Measurements from ENCODE around the gene IFNA6. TPM values are rescaled to one million over a fixed set of nuclear protein-coding genes. Genes with fewer than 3 reads are reported as not detected.
A peak's percentile ranks its signal among the peaks of the same experiment; 100 is the strongest.

Gene IFNA6
- total and polyA plus RNA-seq, 2 experiments from 2014 or later: not detected

DNA sequence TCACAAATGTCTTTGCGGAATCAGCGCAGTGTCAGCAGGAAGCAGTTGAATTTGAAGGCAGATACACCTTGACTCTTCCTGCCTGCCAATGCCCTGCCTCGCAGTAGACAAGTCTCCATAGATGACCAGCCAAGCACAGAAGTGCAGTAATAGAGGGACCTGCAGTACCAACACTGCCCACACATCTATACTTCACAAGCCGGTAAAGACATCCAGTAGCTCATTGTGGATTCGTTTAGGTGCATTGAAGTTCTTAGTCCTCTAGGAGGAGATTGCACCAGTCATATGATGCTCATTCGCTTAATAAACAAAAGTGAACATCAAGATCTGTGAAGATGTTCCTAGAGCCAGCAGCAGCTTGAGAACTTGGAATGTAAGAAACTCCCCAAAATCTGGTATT is 41.6 kb upstream of the IFNA6 start (continued):
- TF ChIP-seq, protein P1, sequence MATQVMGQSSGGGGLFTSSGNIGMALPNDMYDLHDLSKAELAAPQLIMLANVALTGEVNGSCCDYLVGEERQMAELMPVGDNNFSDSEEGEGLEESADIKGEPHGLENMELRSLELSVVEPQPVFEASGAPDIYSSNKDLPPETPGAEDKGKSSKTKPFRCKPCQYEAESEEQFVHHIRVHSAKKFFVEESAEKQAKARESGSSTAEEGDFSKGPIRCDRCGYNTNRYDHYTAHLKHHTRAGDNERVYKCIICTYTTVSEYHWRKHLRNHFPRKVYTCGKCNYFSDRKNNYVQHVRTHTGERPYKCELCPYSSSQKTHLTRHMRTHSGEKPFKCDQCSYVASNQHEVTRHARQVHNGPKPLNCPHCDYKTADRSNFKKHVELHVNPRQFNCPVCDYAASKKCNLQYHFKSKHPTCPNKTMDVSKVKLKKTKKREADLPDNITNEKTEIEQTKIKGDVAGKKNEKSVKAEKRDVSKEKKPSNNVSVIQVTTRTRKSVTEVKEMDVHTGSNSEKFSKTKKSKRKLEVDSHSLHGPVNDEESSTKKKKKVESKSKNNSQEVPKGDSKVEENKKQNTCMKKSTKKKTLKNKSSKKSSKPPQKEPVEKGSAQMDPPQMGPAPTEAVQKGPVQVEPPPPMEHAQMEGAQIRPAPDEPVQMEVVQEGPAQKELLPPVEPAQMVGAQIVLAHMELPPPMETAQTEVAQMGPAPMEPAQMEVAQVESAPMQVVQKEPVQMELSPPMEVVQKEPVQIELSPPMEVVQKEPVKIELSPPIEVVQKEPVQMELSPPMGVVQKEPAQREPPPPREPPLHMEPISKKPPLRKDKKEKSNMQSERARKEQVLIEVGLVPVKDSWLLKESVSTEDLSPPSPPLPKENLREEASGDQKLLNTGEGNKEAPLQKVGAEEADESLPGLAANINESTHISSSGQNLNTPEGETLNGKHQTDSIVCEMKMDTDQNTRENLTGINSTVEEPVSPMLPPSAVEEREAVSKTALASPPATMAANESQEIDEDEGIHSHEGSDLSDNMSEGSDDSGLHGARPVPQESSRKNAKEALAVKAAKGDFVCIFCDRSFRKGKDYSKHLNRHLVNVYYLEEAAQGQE (IDR thresholded peaks at IDR 0.05; ENCODE audit: unreplicated experiment): no peak
- TF ChIP-seq, protein P2, sequence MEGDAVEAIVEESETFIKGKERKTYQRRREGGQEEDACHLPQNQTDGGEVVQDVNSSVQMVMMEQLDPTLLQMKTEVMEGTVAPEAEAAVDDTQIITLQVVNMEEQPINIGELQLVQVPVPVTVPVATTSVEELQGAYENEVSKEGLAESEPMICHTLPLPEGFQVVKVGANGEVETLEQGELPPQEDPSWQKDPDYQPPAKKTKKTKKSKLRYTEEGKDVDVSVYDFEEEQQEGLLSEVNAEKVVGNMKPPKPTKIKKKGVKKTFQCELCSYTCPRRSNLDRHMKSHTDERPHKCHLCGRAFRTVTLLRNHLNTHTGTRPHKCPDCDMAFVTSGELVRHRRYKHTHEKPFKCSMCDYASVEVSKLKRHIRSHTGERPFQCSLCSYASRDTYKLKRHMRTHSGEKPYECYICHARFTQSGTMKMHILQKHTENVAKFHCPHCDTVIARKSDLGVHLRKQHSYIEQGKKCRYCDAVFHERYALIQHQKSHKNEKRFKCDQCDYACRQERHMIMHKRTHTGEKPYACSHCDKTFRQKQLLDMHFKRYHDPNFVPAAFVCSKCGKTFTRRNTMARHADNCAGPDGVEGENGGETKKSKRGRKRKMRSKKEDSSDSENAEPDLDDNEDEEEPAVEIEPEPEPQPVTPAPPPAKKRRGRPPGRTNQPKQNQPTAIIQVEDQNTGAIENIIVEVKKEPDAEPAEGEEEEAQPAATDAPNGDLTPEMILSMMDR (conservative IDR thresholded peaks at IDR 0.05; ENCODE audit: low read depth in 2 of 2): peak in 1 of 2 experiments; percentile 47; a peak in 2 of 4 replicates
- TF ChIP-seq JUNB (IDR thresholded peaks at IDR 0.05; ENCODE audit: unreplicated experiment) (no peak), STAT1 (IDR thresholded peaks at IDR 0.05; ENCODE audit: unreplicated experiment) (no peak), NANOG (IDR thresholded peaks at IDR 0.05; ENCODE audit: borderline replicate concordance) (no peak), EZH2phosphoT487 (IDR thresholded peaks at IDR 0.05; ENCODE audit: unreplicated experiment) (no peak), EZH2 (IDR thresholded peaks at IDR 0.05; ENCODE audit: low read depth, unreplicated experiment) (no peak)

DNA sequence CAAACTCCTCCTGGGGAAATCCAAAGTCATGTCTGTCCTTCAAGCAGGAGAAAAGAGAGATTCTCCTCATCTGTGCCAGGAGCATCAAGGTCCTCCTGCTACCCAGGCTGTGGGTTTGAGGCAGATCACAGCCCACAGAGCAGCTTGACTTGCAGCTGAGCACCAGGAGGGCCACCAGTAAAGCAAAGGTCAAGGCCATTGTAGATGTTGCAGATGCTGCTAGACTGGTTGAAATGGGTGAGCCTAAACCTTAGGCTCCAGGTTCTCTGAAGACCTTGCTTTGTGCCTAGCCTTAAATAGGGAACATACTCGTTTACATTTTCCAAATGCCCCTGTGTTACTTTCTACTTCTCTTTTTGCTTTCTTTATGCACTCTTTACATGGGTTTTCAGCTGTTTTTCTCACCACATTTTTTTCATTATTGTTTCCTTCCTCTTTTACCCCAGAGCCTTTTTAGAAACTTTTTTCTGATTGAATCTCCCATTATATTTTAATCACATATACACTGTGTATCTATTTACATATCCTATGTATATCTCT is 34.5 kb upstream of the IFNA6 start, which contains the start of gene IFNA2:
Gene IFNA2 (minus strand): TSS at position 268 of the 540 bp plus-strand sequence. CDS start 69 bp downstream, at position 199.
- DNase-seq (ENCODE audit: low spot score) (no peak), ATAC-seq (no peak)
- H3K4me1 Mint-ChIP-seq: peaks cover 15% of the 10 kb centered on the region; the same call in 2 of the 3 replicates
- TF ChIP-seq JUNB (IDR thresholded peaks at IDR 0.05; ENCODE audit: unreplicated experiment): no peak
- TF ChIP-seq ZNF114 (CRISPR knock-in tag; IDR thresholded peaks at IDR 0.05): no peak
- TF ChIP-seq, protein P1 (IDR thresholded peaks at IDR 0.05; ENCODE audit: unreplicated experiment): no peak
- TF ChIP-seq EZH2phosphoT487 (IDR thresholded peaks at IDR 0.05; ENCODE audit: unreplicated experiment): no peak
- TF ChIP-seq CREB1 (CRISPR knock-in tag; IDR thresholded peaks at IDR 0.05; ENCODE audit: low read depth): no peak
- TF ChIP-seq, protein P3, sequence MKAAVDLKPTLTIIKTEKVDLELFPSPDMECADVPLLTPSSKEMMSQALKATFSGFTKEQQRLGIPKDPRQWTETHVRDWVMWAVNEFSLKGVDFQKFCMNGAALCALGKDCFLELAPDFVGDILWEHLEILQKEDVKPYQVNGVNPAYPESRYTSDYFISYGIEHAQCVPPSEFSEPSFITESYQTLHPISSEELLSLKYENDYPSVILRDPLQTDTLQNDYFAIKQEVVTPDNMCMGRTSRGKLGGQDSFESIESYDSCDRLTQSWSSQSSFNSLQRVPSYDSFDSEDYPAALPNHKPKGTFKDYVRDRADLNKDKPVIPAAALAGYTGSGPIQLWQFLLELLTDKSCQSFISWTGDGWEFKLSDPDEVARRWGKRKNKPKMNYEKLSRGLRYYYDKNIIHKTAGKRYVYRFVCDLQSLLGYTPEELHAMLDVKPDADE (IDR thresholded peaks at IDR 0.05): no peak

More for the DNA sequence above, 34.5 kb upstream of the IFNA6 start, which contains the start of gene IFNA2:
- Histone ChIP-seq H2AFZ (no peak within 1 kb of the TSS), H3K4me3 (no peak within 1 kb of the TSS), H3K36me3 (ENCODE audit: insufficient read depth) (no peaks in the 10 kb centered on the region), H3F3A (replicated peaks; ENCODE audit: low read depth) (no peaks in the 10 kb centered on the region), H4K20me1 (replicated peaks; ENCODE audit: insufficient read depth) (no peaks in the 10 kb centered on the region), H3K27ac (ENCODE audit: low read depth) (no peak within 1 kb of the TSS), H3K27me3 (ENCODE audit: insufficient read depth) (no peaks in the 10 kb centered on the region), H3K4me2 (no peak within 1 kb of the TSS), H3K9me2 (ENCODE audit: insufficient read depth) (no peaks in the 10 kb centered on the region), H3K79me2 (replicated peaks; ENCODE audit: insufficient read depth) (no peaks in the 10 kb centered on the region), H3K4me1 (ENCODE audit: insufficient read depth) (0 out of 2 replicates have a peak, but pooled peaks cover 8% of the 10 kb centered on the region)
- Mint-ChIP-seq H3K9me3 (no peaks in the 10 kb centered on the region), H3K27ac (no peak within 1 kb of the TSS), H3K4me3 (no peak within 1 kb of the TSS), H3K27me3 (ENCODE audit: insufficient read depth, low read depth, poor library complexity) (no peaks in the 10 kb centered on the region), H3K36me3 (ENCODE audit: low read depth) (no peaks in the 10 kb centered on the region)

All from GM23338 (cell line).